NCI-H510A treated with DMSO at 0.1 percent for 48 hours (cell line): ENCODE data around the gene C14orf119.

Source experiments
- DNase-seq: peaks from one replicate; lab custom pipeline; 2025; lab: John Stamatoyannopoulos, UW

The C14orf119 gene

DNA sequence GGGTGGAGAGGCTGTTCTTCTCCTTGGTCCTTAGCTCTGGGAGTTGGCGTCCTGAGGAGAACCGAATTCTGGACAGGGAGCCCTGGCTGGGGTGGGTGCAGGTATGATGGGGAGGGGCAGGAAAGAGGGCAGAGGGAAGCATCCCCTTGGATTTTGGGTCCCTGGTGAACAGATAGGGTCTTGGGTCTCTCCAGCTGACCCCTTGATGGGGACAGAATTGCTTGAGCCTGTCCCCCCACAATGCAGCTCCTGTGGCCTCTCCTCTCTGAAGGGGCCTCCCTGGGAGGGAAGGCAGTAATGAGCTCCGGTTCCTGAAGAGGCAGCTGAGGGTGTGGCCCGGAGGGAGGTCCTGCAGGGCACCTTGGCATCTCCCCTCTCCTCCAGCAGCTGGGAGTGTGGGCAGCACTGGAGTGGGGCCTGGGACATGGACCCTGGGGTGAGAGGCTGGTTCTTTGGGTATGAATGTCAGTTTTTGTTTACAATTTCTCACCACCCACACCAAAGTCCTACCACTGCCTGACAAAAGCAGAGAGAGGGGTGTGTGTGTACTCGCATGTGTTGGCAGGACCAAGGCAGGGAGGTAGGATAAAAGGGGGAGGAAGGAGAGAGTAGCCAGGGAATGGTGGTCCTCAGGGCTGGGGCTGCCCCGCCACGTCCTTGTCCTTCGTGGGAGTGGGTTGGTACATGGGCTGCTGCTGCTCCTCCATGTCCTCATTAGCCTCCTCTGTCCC lies 31.4 kb downstream of the C14orf119 start:
- DNase-seq: no peak

DNA sequence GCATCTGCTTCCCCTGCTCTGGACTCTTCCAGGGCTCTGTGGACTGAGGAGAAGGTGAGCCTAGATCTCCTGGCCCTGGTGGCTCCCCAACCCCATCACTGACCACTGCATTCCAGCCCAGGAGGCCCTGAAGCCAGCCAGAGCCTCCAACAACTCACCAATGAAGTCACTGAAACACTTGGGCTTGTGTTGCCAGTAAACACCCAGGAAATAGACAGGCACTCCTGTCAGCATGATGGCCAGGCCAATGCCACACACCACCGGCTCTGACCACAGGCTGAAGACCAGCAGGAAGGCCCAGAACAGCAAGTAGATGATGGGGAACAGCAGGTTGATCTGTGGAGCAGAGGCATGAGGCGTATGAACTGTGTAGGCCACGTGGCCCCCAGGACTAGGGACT lies 32.6 kb downstream of the C14orf119 start:
- DNase-seq: no peak

DNA sequence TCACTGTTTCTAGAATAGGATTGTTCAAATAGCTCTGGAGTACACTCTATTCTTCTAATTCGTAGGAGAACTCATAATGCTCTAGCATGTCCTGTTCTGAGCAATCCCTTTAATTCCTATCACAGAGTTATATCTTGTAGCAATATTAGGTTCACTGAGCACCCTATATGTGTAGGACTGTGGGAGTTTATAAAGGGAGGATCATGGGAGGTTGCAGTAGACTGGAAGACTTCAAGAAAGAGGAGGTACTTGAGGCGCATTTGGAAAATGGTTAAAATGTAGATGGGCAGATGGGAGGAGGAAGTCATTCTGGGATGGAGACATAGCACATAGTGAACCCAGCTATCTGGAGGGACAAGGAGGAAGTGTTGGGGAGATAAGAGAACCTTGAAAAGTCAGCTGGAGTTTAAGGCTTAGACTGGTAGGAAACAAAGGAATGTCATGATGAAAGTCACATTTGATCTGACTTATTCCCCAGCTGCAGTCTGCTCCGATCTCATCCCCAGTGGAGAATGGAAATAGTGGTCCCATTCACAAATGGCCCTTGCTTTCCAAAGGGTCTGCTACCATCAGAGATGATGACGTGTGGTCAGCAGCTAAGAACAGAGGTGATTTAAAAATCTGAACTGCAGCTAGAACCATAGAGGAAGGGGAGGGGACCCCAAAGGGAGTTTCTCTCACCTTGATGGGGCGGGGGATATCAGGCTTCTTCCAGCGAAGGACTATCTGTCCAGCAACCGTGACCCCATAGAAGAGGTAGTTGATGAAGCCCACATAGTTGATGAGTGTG lies 33.9 kb downstream of the C14orf119 start:
- no peak for DNase-seq

DNA sequence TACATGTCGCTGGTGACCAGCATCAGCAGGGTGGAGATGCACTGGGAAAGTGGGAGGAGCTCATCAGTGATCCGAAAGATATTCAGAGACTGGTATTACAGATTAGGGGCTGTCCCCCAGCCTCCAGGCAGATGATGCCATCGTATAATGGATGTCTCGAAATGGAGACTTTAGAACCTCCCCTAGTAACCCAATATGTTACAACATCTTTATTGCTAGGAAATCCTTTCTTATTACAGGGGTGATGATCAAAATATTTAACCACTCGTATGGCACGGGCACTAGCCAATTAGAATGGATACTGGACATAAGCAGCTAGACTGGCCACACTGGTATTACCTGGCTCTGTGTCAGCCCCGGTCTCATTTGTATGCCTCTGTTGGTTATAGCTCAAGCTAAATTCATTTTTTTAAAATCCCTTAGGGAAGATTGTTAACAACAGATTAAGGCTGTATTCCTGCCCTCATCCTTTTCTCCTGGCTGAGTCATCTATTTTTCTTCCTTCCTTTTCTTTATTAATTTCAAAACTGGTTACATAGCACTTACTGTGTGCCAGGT lies 34.5 kb downstream of the C14orf119 start:
- no peak for DNase-seq

DNA sequence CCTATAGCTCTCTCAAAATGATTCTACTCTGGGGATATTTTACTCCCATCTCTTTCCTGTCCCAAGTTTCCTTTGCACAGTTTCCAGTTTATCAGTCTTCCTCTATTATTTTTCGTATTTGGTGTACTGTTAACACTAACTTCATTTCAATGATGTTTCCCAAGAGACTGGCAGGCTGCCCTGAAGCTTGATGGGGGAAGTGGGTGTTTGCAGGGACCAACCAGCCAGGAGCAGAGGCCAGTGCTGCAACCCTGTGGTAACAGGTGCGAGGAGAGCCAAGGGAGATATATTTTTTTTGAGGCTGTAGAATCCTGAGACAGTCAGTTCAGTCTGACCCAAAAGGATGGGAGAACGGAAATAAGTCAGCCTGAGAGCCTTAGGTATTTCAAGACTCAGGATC lies 35.6 kb downstream of the C14orf119 start:
- DNase-seq: no peak

DNA sequence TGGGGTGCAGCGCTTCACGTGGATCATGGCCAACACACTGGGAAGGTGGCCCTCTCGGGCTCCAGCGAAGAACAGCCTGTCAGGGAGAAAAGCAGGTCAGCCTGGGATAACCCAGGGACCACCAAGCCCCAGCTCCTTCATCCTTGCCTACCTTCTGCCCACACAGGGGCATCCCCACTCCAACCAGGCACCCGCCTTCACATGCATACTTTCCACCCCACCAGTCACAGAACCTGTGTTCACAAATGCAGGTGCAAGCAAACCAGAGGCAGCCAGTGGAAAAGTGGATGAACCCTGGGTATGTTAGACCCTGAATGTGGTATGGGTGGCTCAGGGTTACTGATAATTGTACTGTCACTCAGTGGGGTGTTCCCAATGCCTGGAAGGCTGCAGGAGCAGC lies 36.2 kb downstream of the C14orf119 start:
- no peak for DNase-seq

DNA sequence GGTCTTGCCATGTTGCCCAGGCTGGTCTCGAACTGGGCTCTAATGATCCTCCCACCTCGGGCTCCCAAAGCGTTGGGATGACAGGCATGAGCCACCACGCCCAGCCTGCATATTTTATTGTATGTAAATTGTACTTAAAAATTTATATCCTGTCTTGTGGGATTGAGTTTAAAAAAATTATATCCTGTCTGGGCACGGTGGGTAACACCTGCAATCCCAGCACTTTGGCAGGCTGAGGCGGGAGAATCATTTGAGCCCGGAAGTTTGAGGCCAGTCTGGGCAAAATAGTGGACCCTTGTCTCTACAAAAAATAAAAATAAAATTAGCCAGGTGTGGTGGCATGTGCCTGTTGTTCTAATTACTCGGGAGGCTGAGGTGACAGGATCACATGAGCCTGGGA lies 37.7 kb downstream of the C14orf119 start:
- DNase-seq: no peak

DNA sequence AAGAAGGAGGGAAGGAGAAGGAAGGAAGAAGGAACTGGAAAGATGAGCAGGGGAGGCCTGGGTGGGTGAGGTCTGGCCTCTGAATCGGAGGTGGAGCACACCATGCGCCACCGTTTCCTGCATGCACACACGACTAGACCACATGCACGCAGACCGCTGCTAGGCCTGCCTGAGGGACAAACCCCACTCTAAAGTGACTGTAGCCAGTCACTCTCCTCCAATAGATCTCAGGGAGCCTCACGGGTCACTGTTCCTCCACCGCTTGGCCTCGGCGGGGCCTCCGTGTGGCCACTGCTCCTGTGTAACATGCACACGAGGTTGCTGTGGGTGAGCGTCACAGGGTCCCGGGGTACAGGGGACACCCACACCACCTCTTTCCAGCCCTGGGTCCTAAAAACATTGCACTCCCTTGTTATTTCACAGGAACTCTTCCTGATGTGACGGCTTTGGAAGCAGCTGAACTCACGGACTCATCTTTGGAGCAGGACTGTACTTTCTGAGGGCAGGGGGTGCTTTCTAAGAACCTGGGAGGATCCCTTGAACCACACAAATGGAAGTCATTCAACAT lies 41.3 kb downstream of the C14orf119 start:
- no peak for DNase-seq

DNA sequence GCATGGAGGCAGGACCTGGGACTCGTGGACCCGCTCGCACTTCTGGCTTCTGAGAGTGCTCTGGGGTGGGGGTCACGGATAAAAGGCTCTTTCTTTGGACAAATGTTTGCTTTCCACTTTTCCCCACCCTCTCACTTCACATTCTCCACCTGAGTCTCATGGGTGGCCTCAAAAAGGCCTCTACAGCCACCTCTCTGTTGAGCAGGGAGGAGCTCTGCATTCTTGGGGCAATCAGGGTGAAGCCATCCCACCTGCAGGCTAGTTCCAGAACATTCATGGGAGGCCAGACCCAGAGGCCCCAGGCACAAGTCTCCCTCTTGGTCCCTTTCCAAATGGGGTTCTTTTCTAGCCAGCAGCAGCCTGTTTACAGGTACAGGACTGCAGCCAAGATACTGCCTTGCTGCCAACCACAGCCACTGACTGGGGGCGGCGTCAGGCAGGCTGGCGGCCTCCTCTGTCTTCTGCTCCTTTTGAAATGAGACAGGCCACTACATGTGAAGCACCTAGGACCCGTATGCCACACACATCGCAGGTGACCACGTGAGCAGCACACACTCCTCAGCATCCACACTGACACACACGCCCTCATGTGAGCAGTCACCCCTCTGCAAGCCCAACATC lies 42.0 kb downstream of the C14orf119 start:
- DNase-seq: no peak

DNA sequence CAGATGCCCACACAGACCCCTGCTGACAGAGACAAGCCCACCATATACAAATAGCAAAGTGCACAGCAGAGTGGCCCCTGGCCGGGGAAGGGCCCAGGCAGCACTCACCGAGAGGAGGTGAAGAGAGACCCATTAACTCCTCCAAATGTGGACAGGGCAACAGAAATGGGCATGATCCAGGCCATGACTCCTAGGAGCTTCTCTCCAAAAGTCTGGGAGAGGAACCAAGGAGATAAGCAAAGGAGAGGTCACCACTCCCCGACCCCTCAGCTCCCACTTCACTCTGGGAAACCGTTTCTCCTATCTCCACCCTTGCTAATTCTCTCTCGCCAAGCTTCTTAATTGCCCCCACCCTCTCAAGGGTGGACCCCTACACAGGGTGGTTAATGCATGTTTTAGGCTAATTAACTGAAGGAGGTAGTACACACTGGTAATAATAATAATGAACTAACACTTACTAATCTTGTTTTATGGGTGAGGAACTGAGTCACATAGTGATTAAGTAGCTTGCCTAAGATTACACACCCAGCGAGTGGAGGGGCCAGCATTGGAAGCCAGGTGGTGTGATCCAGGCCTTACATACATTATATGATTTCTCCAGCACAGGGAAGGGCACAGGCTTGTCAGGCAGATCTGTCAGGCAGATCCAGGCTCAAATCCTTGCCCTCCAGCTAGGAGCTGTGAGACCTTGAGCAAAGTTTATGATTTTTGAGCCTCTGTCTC lies 42.7 kb downstream of the C14orf119 start:
- no peak for DNase-seq

DNA sequence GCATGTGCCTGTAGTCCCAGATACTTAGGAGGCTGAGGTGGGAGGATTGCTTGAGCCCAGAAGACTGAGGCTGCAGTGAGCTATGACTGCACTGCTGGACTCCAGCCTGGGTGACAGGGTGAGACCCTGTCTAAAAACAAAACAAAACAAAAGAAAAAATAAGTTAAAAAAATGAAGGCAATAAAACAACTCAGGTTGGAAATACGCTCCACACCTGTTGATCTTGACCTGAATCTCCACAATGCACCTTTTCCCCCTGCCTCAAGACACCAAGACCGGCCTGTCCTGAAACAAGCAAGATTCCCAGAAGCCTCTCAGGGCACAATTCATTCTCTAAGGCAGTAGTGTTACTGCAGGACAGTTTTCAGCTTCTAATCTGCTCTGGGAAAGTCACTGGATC lies 44.6 kb downstream of the C14orf119 start:
- no peak for DNase-seq

DNA sequence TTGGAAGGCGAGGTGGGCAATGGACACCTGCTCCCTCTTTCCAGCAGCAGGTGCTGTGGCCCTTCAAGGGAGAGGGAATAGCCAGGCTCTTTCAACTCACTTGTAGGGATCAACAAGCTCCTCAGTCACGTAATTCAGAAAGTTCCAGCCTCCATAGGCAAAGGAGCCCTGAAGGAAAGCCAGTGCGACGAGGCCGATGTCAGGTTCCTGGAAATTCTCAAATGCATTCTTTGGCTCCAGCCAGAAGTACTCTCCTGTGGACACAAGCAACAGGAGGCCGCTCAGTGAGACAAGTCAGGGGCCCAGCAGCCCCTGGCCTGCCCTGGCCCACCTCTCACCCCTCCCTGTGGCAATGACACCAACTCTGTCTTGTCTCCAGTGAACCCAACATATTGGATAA lies 45.1 kb downstream of the C14orf119 start:
- DNase-seq: no peak

DNA sequence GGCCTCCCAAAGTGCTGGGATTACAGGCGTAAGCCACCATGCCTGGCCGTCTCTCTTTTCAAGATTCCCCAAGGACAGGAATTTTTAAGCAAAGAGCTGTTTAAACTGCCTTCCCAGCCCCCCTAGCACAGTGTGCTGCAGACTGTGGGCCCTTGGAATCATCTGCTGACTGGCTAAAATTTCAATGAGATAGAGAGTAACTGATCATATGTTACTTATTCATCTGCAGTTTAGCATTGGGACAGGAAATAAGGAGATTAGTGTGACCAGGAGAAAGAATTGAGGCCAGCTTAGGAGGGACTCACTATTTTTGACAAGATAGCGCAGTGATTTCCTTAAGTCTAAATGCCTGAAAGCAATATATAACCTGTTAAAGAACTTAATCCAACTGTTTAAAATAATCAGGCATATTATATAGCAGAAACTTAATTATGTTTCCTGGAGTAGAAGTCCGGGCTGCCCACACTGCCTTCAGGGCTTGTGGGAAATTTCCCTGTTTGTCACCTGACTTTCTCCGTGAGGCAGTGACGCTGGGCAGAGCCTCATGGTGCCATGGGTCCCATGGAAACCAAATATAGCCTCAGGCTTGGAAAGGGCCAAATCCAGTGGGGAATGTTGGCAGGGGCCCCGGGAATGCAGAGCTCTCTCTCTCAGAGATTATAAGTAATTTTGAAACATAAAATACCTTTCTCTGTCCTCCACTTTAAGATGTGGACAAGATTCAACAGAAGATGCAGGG lies 46.6 kb downstream of the C14orf119 start:
- DNase-seq: no peak

DNA sequence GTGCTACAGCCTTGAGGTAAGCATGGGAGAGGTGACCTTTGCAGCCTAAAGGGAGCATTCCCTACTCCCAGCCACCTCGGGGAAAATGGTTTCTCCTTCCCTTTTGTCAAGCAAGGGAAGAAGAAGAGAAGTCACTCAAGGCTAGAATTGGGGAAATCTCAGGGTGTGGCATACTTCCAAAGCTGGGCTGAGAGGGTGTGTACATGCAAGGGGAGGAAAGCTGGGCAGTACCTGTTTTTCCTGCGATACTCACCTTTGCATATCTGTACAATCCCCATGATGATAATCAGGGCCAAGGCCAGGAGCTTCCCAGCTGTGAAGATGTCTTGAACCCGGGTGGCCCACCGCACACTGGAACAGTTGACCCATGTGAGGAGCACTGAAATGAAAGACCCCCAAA lies 47.5 kb downstream of the C14orf119 start:
- no peak for DNase-seq

DNA sequence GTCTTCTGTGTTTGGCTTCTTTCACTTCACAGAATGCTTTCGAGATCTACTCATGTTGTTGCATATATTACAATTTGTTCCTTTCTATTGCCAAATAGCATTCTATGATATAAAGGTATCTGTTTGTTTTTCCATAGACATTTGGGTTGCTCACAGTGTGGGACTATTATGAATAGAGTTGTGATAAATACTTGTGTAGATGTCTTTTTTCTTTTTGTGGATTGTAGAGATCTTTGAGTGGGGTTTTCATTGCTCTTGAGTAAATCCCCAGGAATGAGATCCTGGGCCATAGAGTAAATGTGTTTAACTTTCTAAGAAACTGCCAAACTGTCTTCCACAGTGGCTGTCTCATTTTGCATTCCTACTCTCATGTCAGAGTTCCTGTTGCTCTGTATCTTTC lies 48.6 kb downstream of the C14orf119 start:
- no peak for DNase-seq

DNA sequence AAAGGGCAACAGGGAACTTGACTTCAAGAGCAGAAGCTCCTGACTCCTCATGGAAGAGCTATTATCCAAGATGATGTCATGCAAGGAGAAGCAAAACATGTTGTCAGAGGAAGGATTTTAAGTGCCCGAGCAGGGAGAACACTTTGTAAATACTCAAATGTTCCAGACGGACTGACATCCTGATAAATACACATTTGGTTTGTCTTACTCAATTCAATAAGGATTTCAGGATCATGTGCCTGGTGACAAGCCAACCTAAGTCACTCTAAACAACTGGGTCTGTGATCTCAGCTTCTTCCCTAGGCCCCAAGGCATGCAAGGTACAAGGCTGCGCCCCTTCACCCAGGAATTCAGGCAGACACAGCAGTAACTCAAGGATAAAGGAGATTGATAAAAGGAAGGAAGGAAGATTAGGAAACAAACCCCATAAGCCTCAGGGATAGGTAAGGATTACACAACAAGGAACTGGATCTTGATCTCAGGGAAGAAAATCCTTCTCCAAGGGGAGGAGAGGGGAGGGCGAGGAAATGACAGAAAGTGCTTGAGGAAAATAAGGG lies 50.6 kb downstream of the C14orf119 start:
- no peak for DNase-seq

DNA sequence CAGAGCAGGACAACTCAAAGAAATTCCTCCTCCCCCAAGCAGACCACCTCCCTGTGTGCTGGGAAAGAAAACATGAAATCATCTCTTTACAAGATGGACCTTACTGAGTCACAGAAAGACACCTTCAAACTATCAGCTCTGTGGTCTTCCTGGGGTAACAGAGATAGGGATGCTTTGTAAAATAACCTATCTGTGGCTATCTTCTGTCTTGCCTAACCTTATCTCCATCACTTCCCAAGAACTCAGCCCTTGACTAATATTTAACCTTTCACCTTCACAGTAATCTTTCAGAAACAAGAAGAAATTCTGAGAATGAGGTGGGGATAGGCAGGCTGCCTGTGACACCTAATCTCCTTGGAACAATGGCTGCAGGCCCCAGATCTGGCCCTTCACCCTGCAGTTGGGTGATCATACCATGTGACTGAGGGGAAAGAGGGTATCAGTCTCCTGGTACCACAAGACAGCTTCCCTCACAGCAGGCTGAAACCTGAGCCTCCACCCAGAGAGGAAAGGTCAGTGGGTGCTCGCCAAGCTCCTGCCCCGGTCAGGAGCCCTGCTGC lies 51.1 kb downstream of the C14orf119 start:
- no peak for DNase-seq

DNA sequence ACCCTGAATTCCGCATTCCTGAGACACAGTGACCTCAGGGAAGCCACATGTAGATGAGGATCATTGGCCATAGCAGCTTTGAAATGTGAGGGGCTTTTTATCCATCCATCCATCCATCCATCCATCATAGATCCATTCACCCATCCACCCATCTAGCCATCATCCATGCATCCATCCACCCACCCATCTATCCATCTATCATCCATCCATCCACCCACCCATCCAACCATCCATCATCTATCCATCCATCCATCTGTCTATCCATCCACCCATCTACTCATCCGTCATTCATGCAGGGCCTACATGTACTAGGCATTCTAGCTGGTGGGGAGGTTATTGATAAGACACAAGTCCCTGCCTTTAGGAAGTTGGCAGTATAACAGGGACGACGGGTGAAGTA lies 51.7 kb downstream of the C14orf119 start:
- no peak for DNase-seq

DNA sequence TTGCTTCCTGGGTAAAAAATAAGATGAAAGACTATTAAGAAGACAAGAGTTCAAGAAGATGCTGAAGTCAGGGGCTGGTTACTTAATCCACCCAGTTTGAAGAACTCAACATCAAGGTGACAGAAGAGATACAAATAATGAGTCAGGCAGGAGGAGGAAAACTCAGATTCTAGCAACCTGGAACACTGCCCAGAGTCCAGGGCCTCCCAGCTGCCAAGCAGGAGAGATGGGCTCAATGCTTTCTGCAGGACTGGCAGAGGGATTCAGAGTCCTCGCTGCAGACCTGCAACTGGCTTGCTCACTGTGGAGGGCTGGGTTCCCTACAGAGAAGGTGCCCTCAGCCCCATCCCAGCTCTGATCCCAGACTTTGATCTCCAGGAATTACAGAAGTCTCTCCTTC lies 52.4 kb downstream of the C14orf119 start:
- no peak for DNase-seq

DNA sequence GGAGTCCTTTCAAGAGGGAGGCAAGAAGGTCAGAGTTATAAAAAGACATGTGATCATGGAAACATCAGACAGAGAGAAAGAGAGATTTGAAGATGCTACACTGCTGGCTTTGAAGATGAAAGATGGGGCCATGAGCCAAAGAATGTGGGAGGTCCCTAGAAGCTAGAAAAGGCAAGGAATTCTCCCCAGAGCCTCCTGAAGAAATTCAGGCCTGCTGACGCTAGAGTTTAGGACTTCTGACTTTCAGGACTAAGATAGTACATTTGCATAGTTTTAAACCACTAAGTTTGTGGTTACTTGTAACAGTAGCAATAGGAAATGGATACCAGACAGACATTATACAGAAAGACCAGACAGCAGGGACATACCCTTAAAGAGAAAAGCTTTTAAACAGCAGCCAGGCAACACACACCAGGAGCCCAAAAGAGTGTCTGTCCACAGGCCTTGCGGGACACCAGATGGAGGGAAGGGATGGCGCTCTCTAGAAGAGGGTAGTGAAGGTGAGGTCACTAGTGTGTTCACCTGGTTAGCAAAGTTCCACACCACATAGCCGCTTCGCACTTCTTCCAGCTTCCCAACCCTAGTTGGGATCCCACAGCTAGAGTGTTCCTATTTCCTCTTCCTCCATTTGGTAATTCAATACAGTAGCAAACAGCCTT lies 53.4 kb downstream of the C14orf119 start:
- no peak for DNase-seq
